Left forelimb (tissue), 1 donor: Measurements from ENCODE around the gene ZNF557.

Source experiments
- DNase-seq: peaks from one replicate; pipeline ENCODE4 v3.0.0-alpha.2; 2018; ENCODE audit warnings: low spot score

ZNF557 gene

DNA sequence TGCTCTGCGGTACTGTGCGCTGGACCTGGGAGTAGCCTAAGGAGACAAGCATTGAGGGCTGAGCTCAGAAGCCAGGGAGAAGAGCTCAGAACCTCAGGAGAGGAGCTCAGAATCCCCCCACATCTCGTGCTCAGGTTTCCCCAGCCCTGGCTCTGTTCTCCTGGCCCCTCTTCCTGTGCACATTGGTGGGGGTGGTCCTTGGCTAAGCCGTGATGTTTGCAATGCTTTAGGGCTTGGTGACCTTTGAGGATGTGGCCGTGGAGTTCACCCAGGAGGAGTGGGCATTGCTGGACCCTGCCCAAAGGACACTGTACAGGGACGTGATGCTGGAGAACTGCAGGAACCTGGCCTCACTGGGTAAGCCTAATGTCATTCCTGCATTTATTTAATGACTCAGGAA, 6.6 kb downstream of the ZNF557 start:
- DNase-seq = no peak

DNA sequence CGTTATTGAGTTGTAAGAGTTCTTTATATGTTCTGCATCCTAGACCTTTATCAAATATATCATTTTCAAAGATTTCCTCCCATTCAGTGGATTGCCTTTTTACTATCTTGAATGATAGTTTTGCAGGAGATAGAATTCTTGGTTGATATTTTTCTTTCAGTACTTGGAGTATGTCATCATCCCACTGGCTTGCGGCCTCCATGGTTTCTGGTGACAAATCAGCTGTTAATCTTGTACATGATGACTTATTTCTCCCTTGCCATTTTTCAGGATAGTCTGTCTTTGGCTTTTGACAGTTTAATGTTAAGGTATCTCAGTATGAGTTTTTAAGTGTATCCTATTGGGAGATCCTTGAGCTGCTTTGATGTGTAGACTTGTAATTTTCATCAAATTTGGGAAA, 8.5 kb downstream of the ZNF557 start:
- DNase-seq = no peak

DNA sequence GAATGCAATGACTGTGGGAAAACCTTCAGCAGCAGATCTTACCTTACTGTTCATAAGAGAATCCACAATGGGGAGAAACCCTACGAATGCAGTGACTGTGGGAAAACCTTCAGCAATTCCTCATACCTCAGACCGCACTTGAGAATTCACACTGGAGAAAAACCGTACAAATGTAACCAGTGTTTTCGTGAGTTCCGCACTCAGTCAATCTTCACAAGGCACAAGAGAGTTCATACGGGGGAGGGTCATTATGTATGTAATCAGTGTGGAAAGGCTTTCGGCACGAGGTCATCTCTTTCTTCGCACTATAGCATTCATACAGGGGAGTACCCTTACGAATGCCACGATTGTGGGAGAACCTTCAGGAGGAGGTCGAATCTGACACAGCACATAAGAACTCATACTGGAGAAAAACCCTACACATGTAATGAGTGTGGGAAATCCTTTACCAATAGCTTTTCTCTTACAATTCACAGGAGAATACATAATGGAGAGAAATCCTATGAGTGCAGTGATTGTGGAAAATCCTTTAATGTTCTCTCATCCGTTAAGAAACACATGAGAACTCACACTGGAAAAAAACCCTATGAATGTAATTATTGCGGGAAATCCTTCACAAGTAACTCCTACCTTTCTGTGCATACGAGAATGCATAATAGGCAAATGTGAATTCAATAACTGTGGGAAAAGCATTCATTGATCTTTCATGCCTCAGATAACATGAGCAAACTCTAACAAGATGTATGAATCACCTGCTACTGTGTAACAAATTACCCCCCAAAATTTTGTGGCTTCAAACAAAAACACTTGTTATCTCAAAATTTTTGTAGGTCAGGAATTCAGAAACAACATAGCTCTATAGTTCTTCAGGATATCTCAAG, 13.8 kb downstream of the ZNF557 start:
- no peak for DNase-seq

DNA sequence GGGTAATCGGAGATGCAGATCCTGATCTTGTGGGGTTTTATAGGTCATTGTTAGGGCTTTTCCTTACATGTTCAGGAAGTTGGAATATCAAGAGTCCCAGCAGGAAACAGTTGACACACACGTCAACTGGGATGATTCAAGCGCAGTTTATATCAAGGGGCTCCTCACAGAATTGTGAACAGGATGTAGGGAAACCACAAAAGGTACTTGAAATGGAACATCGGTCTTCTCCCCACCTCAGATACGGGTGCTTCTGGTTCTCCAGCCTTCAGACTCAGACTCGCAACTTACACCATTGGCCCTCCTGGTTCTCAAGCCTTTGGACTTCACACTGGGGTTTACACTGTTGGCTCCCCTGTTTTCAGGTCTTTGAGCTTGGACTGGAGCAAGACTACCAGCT, 19.5 kb downstream of the ZNF557 start:
- no peak for DNase-seq

DNA sequence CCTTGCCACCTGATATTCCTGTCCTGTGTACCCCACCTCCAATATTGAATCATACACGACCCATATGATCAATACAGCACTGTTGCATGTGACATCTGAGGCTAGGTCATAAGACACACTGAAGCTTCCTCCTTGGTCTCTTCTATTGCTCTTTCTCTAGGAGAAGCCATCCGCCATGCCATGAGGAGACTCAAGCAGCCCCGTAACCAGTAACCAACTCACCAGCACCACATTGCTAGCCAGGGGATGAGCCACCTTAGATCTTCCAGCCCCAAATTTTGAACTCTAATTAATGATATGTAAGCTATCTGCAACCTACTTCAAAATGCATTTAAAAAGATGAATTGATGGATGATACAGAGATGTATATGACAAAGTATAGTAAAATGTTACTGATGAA, 28.6 kb downstream of the ZNF557 start:
- no peak for DNase-seq

DNA sequence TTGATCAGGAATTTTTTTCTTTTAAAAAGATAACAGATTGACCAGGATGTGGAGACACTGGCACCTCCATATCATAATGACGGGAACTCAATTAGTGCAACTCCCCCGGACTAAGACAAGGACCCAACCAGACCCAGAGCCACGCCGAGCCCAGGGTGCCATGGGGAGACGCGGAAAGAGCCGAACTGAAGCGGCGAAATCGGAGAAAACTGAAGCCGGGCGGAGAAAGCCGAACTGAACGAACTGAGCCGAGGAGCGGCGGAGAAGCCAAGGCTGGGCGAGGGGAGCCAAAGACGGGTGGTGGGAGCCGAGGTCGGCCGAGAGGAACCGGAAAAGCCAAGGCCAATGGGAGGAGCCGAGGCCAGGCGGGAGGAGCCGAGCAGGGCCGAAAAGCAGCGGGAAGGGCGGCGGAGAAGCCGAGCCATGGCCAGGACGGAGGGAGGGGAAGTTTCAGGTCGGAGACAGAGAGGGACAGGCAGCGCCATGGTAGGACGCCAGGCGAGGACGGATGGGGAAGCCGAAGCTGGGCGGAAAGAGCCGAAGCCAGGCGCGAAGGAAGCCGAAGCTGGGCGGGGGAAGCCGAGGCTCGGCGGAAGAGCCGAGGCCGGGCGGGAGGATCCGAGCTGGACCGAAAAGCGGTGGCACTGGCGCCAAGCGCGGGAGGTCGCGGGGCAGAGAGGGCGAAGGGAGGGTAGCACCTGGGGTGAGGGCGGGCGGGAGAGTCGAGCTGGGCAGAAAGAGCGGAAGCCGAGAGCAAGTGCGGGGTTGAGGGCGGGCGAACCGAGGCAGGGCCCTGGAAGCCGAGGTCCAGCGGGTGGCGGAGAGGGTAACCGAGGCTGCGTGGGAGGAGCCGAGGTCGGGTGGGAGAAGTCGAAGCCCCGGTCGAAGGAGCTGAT, 29.4 kb downstream of the ZNF557 start:
- DNase-seq = peak; percentile 96

DNA sequence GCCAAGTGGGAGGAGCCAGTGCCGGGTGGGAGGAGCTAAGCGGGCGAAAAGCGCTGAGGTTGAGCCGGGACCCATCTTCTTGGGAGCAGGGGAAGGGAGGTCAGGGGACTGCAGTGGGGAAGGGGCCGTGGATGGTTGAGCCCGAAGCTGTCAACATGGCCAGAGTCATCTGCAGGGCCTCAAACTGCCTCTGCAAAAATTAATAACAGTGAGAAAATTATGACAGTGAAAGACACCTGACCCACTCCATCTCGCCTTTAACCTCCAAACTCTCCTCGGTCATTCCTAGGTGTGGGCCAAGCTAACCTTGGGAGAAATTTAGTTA, 30.1 kb downstream of the ZNF557 start:
- DNase-seq = no peak

DNA sequence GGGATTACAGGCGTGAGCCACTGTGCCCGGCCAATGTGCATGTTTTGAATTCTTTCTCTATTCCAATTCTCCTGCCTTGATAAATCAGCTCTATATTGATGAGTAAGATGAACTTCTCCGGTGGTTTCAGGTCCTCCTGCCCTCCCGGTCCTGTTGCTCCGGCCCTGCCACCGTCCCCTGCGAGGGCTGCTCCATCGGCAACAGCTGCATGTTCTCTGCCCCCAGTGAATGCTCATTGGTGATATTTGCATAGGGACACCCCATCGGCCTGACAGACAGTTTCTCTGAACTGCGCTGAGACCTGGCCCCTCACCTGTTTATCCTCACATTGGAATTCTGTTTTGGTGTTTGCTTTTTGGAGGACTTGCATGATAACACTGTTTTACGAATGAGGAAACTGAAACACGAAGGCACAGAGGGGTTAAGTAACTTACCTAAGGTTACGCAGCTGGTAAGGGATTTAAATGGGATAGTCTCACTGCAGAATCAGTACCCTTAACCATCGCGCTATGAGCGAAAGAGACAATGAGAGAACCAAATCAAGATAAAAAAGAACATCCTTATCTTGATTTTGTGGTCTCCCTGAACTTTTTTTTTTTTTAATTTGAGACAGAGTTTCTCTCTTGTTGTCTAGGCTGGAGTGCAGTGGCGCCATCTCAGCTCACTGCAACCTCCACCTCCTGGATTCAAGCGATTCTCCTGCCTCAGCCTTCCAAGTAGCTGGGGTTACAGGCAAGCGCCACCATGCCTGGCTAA, 32.2 kb downstream of the ZNF557 start:
- no peak for DNase-seq

DNA sequence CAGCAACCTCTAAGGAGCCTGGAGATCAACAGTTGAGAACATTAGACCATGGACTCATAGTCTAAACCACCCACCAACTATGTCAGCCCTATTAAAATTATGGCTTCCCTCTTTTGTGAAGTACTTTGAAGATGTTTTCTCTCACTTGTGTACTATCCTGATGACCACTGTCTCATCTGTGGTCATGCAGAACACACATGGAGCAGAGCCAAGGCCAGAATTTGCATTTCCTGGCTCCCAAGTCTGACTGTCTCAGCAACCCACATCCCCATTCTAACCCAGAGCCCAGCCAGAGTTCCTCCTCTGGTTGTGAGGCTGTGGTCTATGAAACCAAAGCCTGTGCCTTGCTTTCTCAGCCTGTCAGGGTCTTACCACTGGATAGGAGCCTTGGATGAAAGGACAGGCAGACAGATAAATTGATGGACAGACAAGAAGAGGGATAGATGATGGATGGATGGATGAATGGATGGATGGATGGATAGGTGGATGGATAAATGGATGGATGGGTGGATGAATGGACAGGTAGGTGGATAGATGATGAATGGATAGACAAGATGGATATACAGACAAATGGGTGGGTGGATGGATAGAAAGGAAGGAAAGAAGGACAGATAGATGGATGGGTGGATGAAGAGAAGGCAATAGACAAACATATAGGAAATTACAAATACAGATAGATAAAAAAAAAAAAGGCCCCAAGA, 35.4 kb downstream of the ZNF557 start:
- DNase-seq = no peak

DNA sequence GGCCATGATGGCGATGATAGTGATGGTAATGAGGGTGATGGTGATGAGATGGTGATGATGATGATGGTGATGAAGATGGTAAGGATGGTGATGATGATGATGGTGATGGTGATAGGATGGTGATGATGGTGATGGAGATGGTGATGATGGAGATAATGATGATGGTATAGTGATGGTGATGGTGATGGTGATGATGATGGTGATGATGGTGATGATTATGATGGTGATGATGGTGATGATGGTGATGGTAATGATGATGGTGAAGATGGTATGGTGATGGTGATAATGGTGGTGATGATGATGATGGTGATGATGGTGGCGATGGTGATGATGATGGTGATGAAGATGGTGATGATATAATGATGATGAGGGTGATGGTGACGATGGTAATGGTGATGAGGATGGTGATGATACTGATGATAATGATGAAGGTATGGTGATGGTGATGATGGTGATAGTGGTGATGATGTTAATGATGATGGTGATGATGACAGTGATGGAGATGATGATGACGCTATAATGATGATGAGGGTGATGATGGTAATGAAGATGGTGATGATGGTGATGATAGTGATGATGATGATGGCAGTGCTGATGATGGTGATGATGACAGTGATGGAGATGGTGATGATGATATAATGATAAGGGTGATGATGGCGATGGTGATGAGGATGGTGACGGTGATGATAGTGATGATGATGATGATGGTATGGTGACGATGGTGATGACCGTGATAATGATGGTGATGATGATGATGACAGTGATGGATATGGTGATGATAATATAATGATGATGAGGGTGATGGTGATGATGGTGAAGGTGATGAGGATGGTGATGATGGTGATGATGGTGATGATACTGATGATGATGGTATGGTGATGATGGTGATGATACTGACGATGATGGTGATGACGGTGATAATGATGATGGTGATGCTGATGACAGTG, 37.5 kb downstream of the ZNF557 start:
- no peak for DNase-seq

DNA sequence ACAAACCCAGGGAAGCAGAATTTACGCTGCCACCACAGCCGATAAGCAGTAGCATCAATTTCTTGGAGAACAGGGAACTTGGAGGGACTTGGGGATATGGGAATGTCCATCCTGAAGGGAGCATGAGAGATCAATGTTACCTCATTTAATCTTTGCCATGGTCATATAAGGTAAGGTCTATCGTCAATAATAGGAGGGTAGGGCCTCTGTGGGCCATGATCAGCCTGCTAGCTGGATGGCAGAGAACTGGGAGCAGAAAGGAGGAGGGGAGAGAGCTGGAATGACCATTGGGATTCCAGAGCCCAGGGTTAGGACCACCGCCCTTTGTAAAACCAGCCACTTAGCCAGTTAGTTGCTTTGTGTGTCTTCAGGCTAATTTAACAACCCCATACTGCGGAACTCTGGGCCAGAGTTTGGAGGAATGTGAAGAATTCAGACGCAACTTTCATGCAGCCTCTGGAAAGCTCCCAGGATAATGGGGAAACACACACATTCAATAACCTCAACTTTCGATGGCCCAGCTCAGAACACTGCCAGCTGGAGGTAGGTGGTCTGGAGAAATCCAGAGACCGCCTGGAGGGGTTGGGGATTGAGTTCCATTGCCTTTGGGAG, 40.3 kb downstream of the ZNF557 start:
- DNase-seq = no peak

DNA sequence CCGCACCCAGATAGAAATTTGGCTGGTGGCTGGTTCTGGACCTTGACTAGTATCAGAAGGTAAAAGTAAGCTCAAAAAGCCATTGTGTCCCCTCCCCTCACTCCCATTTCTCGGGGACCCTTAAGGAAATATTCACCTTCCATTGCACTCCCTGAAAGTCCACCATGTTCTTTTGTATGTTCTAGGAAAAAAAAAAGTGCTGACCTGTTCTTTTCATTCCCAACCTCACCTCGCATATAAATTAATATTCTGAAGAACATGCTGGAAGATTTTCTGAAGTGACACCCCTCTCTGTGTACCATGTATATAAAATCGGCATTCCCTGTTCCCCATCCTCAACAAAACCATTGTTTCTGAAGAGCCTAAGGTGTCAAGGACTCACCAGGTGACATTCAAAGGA, 43.2 kb downstream of the ZNF557 start:
- DNase-seq = no peak

DNA sequence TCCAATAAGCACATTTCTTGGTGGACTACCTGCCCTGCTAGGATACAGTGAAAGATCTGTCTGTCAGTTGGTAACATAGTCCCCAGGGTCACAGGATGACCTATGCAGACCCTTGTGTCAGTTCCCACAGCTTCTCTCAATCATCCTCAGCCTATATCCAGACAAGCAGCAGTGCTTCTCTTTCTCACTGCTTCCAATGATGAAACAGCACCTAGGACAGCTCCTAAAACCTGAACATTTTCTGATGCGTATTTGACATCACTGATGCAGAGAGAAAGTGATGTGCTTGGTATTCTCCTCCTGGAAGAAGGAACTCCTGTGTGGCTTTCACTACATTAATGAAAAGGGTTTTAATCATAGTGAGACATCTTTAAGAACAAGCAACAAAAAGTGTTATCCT, 43.7 kb downstream of the ZNF557 start:
- DNase-seq = no peak

DNA sequence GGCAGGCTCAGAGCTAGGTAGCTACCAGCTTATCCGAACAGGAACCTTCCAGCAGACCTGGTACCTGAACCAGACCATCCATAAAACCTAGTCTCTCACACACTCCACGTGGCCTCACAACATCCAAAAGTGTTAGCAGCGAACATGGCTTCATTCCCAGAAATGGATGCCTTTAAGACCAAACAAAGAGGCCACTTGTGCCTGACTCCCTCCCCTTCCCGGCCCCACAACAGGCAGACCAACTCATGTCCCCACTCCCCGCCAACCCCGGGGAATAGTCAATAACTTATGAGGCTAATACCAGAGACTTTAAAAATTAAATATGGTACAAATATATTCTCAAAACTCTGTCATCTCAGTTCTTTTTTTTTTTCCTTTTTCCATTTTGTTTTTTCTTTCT, 46.2 kb downstream of the ZNF557 start:
- DNase-seq = no peak

DNA sequence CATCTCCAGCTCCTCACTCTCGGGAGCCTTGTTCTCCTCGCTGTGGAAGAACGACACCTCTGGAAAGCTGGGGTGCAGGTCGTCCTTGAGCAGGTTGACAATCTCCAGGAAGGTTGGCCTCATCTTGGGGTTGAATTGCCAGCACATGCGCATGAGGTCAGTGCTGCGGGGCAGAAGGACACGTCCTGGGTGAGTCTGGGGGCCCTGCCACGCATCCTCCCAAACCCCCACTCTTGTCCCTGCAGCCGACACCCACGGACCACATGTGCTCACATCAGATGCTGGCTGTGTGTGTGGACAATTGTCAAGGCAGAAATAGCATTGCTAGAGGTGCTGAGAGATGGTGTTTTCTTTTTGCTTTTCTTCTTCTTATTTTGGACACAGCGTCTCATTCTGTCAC, 47.7 kb downstream of the ZNF557 start:
- no peak for DNase-seq

DNA sequence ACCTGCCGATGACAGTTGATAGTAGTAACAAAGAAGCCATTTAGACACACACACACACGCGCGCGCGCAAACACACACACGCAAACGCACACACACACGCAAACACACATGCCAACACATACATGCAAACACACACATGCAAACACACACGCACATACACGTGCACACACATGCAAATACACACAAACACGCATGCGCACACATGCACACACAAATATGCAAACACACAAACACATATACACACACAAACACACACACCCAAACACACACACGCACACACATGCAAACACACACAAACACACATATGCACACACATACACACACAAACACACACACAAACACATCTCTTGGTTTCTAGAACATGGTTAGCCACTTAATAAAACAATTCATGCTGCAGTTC, 50.1 kb downstream of the ZNF557 start:
- DNase-seq = no peak

DNA sequence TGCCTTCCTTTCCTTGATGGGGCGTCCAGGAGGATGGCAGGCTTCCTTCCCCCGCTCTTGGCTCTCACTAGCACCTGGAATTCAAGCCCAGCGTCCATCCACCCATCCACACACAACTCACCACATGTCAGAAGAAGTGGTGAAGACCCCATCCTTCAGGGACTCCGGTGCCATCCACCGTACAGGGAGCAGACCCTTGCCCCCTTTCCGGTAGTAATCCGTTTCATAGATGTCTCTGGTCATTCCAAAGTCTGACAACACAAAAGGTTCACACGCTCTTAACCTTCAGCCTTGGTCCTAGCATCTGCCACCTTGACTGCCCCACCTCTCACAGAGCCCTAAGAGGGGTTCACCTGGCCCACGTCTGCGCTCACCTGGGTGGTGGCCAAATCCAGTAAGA, 51.0 kb downstream of the ZNF557 start:
- DNase-seq = no peak

DNA sequence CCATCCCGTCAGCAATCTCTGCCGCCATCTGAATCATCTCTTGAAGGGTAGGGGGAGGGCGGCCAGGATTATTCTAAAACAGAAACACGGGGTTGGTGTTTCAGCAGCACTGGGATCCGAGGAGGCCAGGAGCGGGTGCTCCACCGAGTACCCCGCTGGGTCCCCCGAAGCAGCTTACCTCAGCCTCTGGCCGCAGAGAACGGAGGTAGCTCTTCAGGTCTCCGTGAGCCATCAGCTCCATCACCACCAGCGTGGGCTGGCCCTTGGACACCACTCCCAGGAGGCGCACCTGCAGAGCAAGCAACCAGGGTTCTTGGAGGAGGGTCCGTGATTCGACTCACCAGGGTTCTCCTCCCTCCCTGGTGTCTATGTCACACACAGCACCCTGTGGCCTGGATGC, 53.2 kb downstream of the ZNF557 start:
- DNase-seq = no peak

DNA sequence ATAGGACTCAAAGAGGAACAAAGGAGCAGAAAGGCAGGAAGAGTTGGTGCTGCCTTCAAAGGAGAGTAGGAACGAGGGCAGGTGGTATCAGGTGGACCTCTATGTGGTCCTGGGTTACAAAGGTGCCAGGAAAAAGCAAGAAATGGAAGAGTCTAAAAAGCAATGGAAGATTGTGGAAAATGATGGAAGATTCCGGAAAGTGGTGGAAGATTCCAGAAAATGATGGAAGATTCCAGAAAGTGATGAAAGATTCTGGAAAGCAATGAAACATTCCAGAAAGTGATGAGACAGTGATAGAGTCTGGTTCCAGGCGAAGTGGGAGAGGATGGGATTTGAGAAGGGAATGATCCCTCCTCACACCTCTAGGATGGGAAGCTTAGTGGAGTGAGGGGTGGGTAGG, 55.3 kb downstream of the ZNF557 start:
- no peak for DNase-seq

DNA sequence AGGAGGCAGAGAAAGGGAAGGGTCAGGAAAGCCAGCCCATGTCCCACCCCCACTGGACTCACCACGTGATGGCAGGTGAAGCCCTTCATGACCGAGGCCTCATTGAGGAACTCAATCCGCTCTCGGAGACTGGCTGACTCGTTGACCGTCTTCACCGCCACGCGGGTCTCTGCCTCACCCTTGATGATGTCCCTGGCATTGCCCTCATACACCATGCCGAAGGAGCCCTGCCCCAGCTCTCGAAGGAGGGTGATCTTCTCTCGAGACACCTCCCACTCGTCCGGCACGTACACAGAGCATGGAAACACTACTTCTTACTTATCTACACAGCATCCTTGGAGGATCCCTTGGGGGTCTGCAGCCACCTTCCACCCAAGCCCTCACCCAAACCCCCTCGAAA, 55.7 kb downstream of the ZNF557 start:
- DNase-seq = no peak
